H7 (cell line): ENCODE results near the gene SLC45A2. TPM values are rescaled to one million over a fixed set of nuclear protein-coding genes. Genes with fewer than 3 reads are reported as not detected.
A peak's percentile ranks its signal among the peaks of the same experiment; 100 is the strongest.
"Not testable (repeated sequence)": the region's sequence is repeated elsewhere in the genome, so short reads cannot be mapped to it uniquely, and the experiment has no call there.

Experiments used
- DNase-seq: peaks from one replicate; pipeline ENCODE4 v3.0.0; 2012
- H3K27me3 ChIP-seq: 2 replicates; pipeline ENCODE4 v1.6.0; 2011; ENCODE audit warnings: mild to moderate bottlenecking, low read length; ENCODE audit not compliant: control insufficient read depth, insufficient read depth
- H3K36me3 ChIP-seq: replicated peaks from 2 replicates; pipeline ENCODE4 v1.5.1; 2011; ENCODE audit warnings: low read length; ENCODE audit not compliant: control insufficient read depth, insufficient read depth
- H3K4me3 ChIP-seq: 2 replicates; pipeline ENCODE4 v1.5.1; 2011; ENCODE audit warnings: low read depth, mild to moderate bottlenecking, control low read depth, low read length, moderate library complexity; ENCODE audit not compliant: insufficient read depth
- total RNA-seq: library from RNA; depleted of rRNA; stranded (reverse); fragments of >200 nt; shearing (Covaris generic); gene quantifications from 2 replicates; pipeline ENCODE4 v1.2.3, GENCODE V29; 2014

SLC45A2 gene
- total RNA-seq, 1 experiment from 2014 or later = 0.14 TPM

GRCh38 chr5:34014626-34015025 is 30.1 kb upstream of the SLC45A2 start:
- Histone ChIP-seq H3K4me3 (no peak overlapping the region), H3K27me3 (no peaks in the 10 kb centered on the region), H3K36me3 (no peaks in the 10 kb centered on the region)
- DNase-seq = no peak

GRCh38 chr5:34013547-34013946 is 29.1 kb upstream of the SLC45A2 start:
- H3K27me3 ChIP-seq = no peaks in the 10 kb centered on the region
- no peaks in the 10 kb centered on the region for H3K36me3 ChIP-seq
- H3K4me3 ChIP-seq = no peak overlapping the region
- no peak for DNase-seq

GRCh38 chr5:34012791-34013190 is 28.3 kb upstream of the SLC45A2 start:
- Histone ChIP-seq H3K36me3 (no peaks in the 10 kb centered on the region), H3K4me3 (no peak overlapping the region), H3K27me3 (no peaks in the 10 kb centered on the region)
- DNase-seq = no peak

- DNase-seq = no peak
- H3K4me3 ChIP-seq = no peak overlapping the region
- no peaks in the 10 kb centered on the region for H3K27me3 ChIP-seq
- H3K36me3 ChIP-seq = no peaks in the 10 kb centered on the region
These were observed 27.0 kb upstream of the SLC45A2 start for GRCh38 chr5:34011536-34011935.

GRCh38 chr5:34010146-34010545 is 25.7 kb upstream of the SLC45A2 start:
- not testable (repeated sequence) for H3K36me3 ChIP-seq, H3K27me3 ChIP-seq, H3K4me3 ChIP-seq, DNase-seq

- H3K4me3 ChIP-seq = no peak overlapping the region
- DNase-seq = no peak
These were observed 25.1 kb upstream of the SLC45A2 start for GRCh38 chr5:34009610-34010009.

GRCh38 chr5:34008802-34009201 is 24.3 kb upstream of the SLC45A2 start:
- no peak for DNase-seq
- H3K36me3 ChIP-seq = no peaks in the 10 kb centered on the region
- peak overlapping the region; percentile 81; the same call in 1 of the 2 replicates for H3K4me3 ChIP-seq
- no peaks in the 10 kb centered on the region for H3K27me3 ChIP-seq

More at GRCh38 chr5:34009610-34010009, 25.1 kb upstream of the SLC45A2 start:
- H3K36me3 ChIP-seq = no peaks in the 10 kb centered on the region
- H3K27me3 ChIP-seq = no peaks in the 10 kb centered on the region

GRCh38 chr5:34007621-34008600 is 23.4 kb upstream of the SLC45A2 start, which contains the start of gene AMACR:
AMACR (minus strand) TSS chr5:34008050; CDS start chr5:34008019, 31 bp downstream.
- no peaks in the 10 kb centered on the region for H3K36me3 ChIP-seq
- peak; percentile 97 for DNase-seq

GRCh38 chr5:34007201-34007620 is 22.7 kb upstream of the SLC45A2 start:
- no peaks in the 10 kb centered on the region for H3K27me3 ChIP-seq
- peak; percentile 29 for DNase-seq
- H3K4me3 ChIP-seq = peak overlapping the region; percentile 81
- H3K36me3 ChIP-seq = no peaks in the 10 kb centered on the region

More at GRCh38 chr5:34007621-34008600, 23.4 kb upstream of the SLC45A2 start, which contains the start of gene AMACR:
- Histone ChIP-seq H3K27me3 (no peaks in the 10 kb centered on the region), H3K4me3 (peak within 1 kb of the TSS; percentile 81)

GRCh38 chr5:34005681-34006080 is 21.2 kb upstream of the SLC45A2 start:
- Histone ChIP-seq H3K27me3 (no peaks in the 10 kb centered on the region), H3K4me3 (no peak overlapping the region), H3K36me3 (no peaks in the 10 kb centered on the region)
- DNase-seq = no peak

- Histone ChIP-seq H3K36me3 (no peaks in the 10 kb centered on the region), H3K4me3 (no peak overlapping the region), H3K27me3 (no peaks in the 10 kb centered on the region)
- no peak for DNase-seq
These were observed 20.7 kb upstream of the SLC45A2 start for GRCh38 chr5:34005211-34005610.

GRCh38 chr5:34003941-34004340 is 19.4 kb upstream of the SLC45A2 start:
- Histone ChIP-seq H3K36me3 (no peaks in the 10 kb centered on the region), H3K4me3 (no peak overlapping the region)
- no peak for DNase-seq

GRCh38 chr5:34002629-34003328 is 18.3 kb upstream of the SLC45A2 start:
- Histone ChIP-seq H3K27me3 (no peaks in the 10 kb centered on the region), H3K4me3 (no peak overlapping the region), H3K36me3 (no peaks in the 10 kb centered on the region)
- no peak for DNase-seq

More at GRCh38 chr5:34003941-34004340, 19.4 kb upstream of the SLC45A2 start:
- no peaks in the 10 kb centered on the region for H3K27me3 ChIP-seq

GRCh38 chr5:34001241-34001841 is 16.8 kb upstream of the SLC45A2 start:
- H3K27me3 ChIP-seq = no peaks in the 10 kb centered on the region
- H3K4me3 ChIP-seq = no peak overlapping the region
- no peaks in the 10 kb centered on the region for H3K36me3 ChIP-seq
- DNase-seq = no peak
